ENCODE results near the gene CHST8. TPM values are rescaled to one million over a fixed set of nuclear protein-coding genes. Genes with fewer than 3 reads are reported as not detected.

The CHST8 gene
- total and polyA plus RNA-seq, 4 donors = 0.05 to 0.07 TPM; not detected in 2

GRCh38 chr19:33813391-33814101 lies 191.8 kb downstream of the CHST8 start:
- peak; percentile 17 for DNase-seq (ENCODE audit: low spot score)
- H3K27ac ChIP-seq (ENCODE audit: low read depth in 1 of 2, low read length in 2 of 2) = no peak overlapping the region
- no peak overlapping the region for H3K4me3 ChIP-seq (ENCODE audit: low read depth in 1 of 3, low read length in 3 of 3)
- H3K27me3 ChIP-seq (ENCODE audit: control insufficient read depth in 4 of 4, insufficient read depth in 4 of 4, low read length in 3 of 4) = no peaks in the 10 kb centered on the region
- 79% methylated on average over 16 of the region's 16 CpGs for WGBS
- H3K9me3 ChIP-seq (ENCODE audit: control insufficient read depth in 4 of 4, low read length in 3 of 4) = no peaks in the 10 kb centered on the region
- TF ChIP-seq YY1 (IDR thresholded peaks at IDR 0.05) (no peak), CTCF (IDR thresholded peaks at IDR 0.05; ENCODE audit: low read depth, low read length, missing input control) (no peak), FOXA2 (IDR thresholded peaks at IDR 0.05) (no peak), HNF4G (IDR thresholded peaks at IDR 0.05) (no peak), ZBTB33 (IDR thresholded peaks at IDR 0.05) (no peak), HNF4A (conservative IDR thresholded peaks at IDR 0.05) (no peak), NR2F2 (IDR thresholded peaks at IDR 0.05) (no peak), MAX (IDR thresholded peaks at IDR 0.05) (no peak), FOXA1 (IDR thresholded peaks at IDR 0.05) (no peak), RXRA (IDR thresholded peaks at IDR 0.05) (no peak), ATF3 (IDR thresholded peaks at IDR 0.05) (no peak), JUND (IDR thresholded peaks at IDR 0.05) (no peak), REST (IDR thresholded peaks at IDR 0.05) (no peak), RAD21 (IDR thresholded peaks at IDR 0.05) (no peak)
- H3K4me1 ChIP-seq (ENCODE audit: control insufficient read depth in 4 of 4, insufficient read depth in 4 of 4, low read length in 3 of 4) = no peaks in the 10 kb centered on the region
- peaks cover 0 to 4% (median 0%) of the 10 kb centered on the region in 4 donors for H3K36me3 ChIP-seq (ENCODE audit: control insufficient read depth in 4 of 4, insufficient read depth in 3 of 4, low read depth in 1 of 4, low read length in 3 of 4)
- no peak overlapping the region for H3K9ac ChIP-seq (ENCODE audit: low read depth in 1 of 2, low read length in 2 of 2)
